ENCODE results near the gene FYCO1.

- TF ChIP-seq CTCF (conservative IDR thresholded peaks at IDR 0.05 in 1 of 2, IDR thresholded peaks at IDR 0.05 in 1 of 2; ENCODE audit: low read depth in 1 of 2, low read length in 2 of 2) (no peak), EZH2 (IDR thresholded peaks at IDR 0.05; ENCODE audit: low read length, missing control alignments) (no peak)
Observed at GRCh38 chr3:45968706-45969105, 26.9 kb downstream of the FYCO1 start.

Data from fibroblast of lung (primary cell).